ENCODE results near the gene FKBP6. TPM values are rescaled to one million over a fixed set of nuclear protein-coding genes. Genes with fewer than 3 reads are reported as not detected.
"Not testable (repeated sequence)": the region's sequence is repeated elsewhere in the genome, so short reads cannot be mapped to it uniquely, and the experiment has no call there.

FKBP6 gene
- polyA plus RNA-seq (2012; ENCODE audit: low read depth, missing spikeins), result not detected

GRCh38 chr7:73327922-73328321 lies at the start of gene FKBP6, which contains the start of gene TRIM50:
Gene FKBP6, plus strand, starts transcription at chr7:73328161. Its CDS starts 268 bp downstream, at chr7:73328429.
Gene TRIM50, minus strand, starts transcription at chr7:73328082. Its CDS starts 3,295 bp downstream, at chr7:73324787.
- not testable (repeated sequence) for FAIRE-seq; DNase-seq (ENCODE audit: insufficient read length, low spot score)

GRCh38 chr7:73297235-73297634 lies 30.7 kb upstream of the FKBP6 start:
- FAIRE-seq; DNase-seq (ENCODE audit: insufficient read length, low spot score): not testable (repeated sequence)

GRCh38 chr7:73297706-73298105 lies 30.3 kb upstream of the FKBP6 start:
- not testable (repeated sequence) for DNase-seq (ENCODE audit: insufficient read length, low spot score); FAIRE-seq

- FAIRE-seq; DNase-seq (ENCODE audit: insufficient read length, low spot score): not testable (repeated sequence)
These were observed 28.1 kb upstream of the FKBP6 start for GRCh38 chr7:73299812-73300211.

GRCh38 chr7:73301108-73301507 lies 26.9 kb upstream of the FKBP6 start:
- not testable (repeated sequence) for DNase-seq (ENCODE audit: insufficient read length, low spot score); FAIRE-seq

GRCh38 chr7:73302846-73303245 lies 25.1 kb upstream of the FKBP6 start:
- not testable (repeated sequence) for FAIRE-seq; DNase-seq (ENCODE audit: insufficient read length, low spot score)

- FAIRE-seq (no peak), DNase-seq (ENCODE audit: insufficient read length, low spot score) (no peak)
- no peak for TF ChIP-seq POLR2A (IDR thresholded peaks at IDR 0.05; ENCODE audit: low read depth, low read length)
- no peak for TF ChIP-seq POU2F2 (IDR thresholded peaks at IDR 0.05; ENCODE audit: low read depth, low read length)
- TF ChIP-seq SPI1 (IDR thresholded peaks at IDR 0.05; ENCODE audit: low read depth, low read length), result no peak
- no peak for TF ChIP-seq PAX5 (IDR thresholded peaks at IDR 0.05; ENCODE audit: insufficient read depth, low read length, severe bottlenecking)
- no peak for TF ChIP-seq TAF1 (IDR thresholded peaks at IDR 0.05; ENCODE audit: low read depth, low read length)
- no peak for TF ChIP-seq POLR2AphosphoS5 (IDR thresholded peaks at IDR 0.05; ENCODE audit: low read depth, low read length)
These were observed 24.4 kb upstream of the FKBP6 start for GRCh38 chr7:73303546-73303945.

GRCh38 chr7:73304071-73304470 lies 23.9 kb upstream of the FKBP6 start:
- DNase-seq (ENCODE audit: insufficient read length, low spot score) (no peak), FAIRE-seq (no peak)
- no peak for TF ChIP-seq TAF1 (IDR thresholded peaks at IDR 0.05; ENCODE audit: low read depth, low read length)
- TF ChIP-seq SPI1 (IDR thresholded peaks at IDR 0.05; ENCODE audit: low read depth, low read length), result no peak
- no peak for TF ChIP-seq POU2F2 (IDR thresholded peaks at IDR 0.05; ENCODE audit: low read depth, low read length)
- TF ChIP-seq PAX5 (IDR thresholded peaks at IDR 0.05; ENCODE audit: insufficient read depth, low read length, severe bottlenecking), result no peak
- TF ChIP-seq POLR2A (IDR thresholded peaks at IDR 0.05; ENCODE audit: low read depth, low read length), result no peak
- no peak for TF ChIP-seq POLR2AphosphoS5 (IDR thresholded peaks at IDR 0.05; ENCODE audit: low read depth, low read length)

- not testable (repeated sequence) for FAIRE-seq; DNase-seq (ENCODE audit: insufficient read length, low spot score)
These were observed 23.2 kb upstream of the FKBP6 start for GRCh38 chr7:73304612-73305387.

GRCh38 chr7:73307436-73307835 lies 20.5 kb upstream of the FKBP6 start:
- FAIRE-seq (no peak), DNase-seq (ENCODE audit: insufficient read length, low spot score) (no peak)
- no peak for TF ChIP-seq SPI1 (IDR thresholded peaks at IDR 0.05; ENCODE audit: low read depth, low read length)
- no peak for TF ChIP-seq POLR2AphosphoS5 (IDR thresholded peaks at IDR 0.05; ENCODE audit: low read depth, low read length)
- no peak for TF ChIP-seq TAF1 (IDR thresholded peaks at IDR 0.05; ENCODE audit: low read depth, low read length)
- TF ChIP-seq POU2F2 (IDR thresholded peaks at IDR 0.05; ENCODE audit: low read depth, low read length), result no peak
- no peak for TF ChIP-seq PAX5 (IDR thresholded peaks at IDR 0.05; ENCODE audit: insufficient read depth, low read length, severe bottlenecking)
- TF ChIP-seq POLR2A (IDR thresholded peaks at IDR 0.05; ENCODE audit: low read depth, low read length), result no peak

- TF ChIP-seq POU2F2 (IDR thresholded peaks at IDR 0.05; ENCODE audit: low read depth, low read length) (no peak), PAX5 (IDR thresholded peaks at IDR 0.05; ENCODE audit: insufficient read depth, low read length, severe bottlenecking) (no peak), SPI1 (IDR thresholded peaks at IDR 0.05; ENCODE audit: low read depth, low read length) (no peak), POLR2A (IDR thresholded peaks at IDR 0.05; ENCODE audit: low read depth, low read length) (no peak), POLR2AphosphoS5 (IDR thresholded peaks at IDR 0.05; ENCODE audit: low read depth, low read length) (no peak), TAF1 (IDR thresholded peaks at IDR 0.05; ENCODE audit: low read depth, low read length) (no peak)
- FAIRE-seq (no peak), DNase-seq (ENCODE audit: insufficient read length, low spot score) (no peak)
These were observed 19.8 kb upstream of the FKBP6 start for GRCh38 chr7:73308074-73308664.

Data from GM12891 (cell line).